ENCODE data around the gene ZSWIM5.
"Not testable (repeated sequence)": the region's sequence is repeated elsewhere in the genome, so short reads cannot be mapped to it uniquely, and the experiment has no call there.

DNA sequence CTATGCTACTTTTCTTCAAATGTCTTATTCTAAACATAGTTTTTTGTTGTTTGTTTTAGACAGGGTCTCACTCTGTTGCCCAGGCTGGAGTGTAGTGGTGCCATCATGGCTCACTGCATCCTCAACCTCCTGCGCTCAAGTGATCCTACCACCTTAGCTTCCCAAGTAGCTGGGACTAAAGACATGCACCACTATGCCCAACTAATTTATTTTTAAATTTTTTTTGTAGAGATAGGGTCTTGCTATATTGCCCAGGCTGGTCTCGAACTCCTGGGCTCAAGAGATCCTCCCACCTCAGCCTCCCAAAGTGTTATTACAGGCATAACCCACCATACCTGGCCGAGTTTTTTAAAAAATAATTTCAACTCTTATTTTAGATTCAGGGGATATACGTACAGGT, 143.9 kb downstream of the ZSWIM5 start:
- TF ChIP-seq, protein P1, sequence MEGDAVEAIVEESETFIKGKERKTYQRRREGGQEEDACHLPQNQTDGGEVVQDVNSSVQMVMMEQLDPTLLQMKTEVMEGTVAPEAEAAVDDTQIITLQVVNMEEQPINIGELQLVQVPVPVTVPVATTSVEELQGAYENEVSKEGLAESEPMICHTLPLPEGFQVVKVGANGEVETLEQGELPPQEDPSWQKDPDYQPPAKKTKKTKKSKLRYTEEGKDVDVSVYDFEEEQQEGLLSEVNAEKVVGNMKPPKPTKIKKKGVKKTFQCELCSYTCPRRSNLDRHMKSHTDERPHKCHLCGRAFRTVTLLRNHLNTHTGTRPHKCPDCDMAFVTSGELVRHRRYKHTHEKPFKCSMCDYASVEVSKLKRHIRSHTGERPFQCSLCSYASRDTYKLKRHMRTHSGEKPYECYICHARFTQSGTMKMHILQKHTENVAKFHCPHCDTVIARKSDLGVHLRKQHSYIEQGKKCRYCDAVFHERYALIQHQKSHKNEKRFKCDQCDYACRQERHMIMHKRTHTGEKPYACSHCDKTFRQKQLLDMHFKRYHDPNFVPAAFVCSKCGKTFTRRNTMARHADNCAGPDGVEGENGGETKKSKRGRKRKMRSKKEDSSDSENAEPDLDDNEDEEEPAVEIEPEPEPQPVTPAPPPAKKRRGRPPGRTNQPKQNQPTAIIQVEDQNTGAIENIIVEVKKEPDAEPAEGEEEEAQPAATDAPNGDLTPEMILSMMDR (IDR thresholded peaks at IDR 0.05) = not testable (repeated sequence)
- TF ChIP-seq, protein P2, sequence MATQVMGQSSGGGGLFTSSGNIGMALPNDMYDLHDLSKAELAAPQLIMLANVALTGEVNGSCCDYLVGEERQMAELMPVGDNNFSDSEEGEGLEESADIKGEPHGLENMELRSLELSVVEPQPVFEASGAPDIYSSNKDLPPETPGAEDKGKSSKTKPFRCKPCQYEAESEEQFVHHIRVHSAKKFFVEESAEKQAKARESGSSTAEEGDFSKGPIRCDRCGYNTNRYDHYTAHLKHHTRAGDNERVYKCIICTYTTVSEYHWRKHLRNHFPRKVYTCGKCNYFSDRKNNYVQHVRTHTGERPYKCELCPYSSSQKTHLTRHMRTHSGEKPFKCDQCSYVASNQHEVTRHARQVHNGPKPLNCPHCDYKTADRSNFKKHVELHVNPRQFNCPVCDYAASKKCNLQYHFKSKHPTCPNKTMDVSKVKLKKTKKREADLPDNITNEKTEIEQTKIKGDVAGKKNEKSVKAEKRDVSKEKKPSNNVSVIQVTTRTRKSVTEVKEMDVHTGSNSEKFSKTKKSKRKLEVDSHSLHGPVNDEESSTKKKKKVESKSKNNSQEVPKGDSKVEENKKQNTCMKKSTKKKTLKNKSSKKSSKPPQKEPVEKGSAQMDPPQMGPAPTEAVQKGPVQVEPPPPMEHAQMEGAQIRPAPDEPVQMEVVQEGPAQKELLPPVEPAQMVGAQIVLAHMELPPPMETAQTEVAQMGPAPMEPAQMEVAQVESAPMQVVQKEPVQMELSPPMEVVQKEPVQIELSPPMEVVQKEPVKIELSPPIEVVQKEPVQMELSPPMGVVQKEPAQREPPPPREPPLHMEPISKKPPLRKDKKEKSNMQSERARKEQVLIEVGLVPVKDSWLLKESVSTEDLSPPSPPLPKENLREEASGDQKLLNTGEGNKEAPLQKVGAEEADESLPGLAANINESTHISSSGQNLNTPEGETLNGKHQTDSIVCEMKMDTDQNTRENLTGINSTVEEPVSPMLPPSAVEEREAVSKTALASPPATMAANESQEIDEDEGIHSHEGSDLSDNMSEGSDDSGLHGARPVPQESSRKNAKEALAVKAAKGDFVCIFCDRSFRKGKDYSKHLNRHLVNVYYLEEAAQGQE (IDR thresholded peaks at IDR 0.05; ENCODE audit: insufficient read depth in 1 of 2, low read depth in 2 of 2, low read length in 1 of 2) = not testable (repeated sequence)
- TF ChIP-seq POLR2AphosphoS5 (IDR thresholded peaks at IDR 0.05; ENCODE audit: low read depth, low read length); SIN3A (IDR thresholded peaks at IDR 0.05; ENCODE audit: borderline replicate concordance, insufficient read depth, low read depth, low read length); TCF7L2 (IDR thresholded peaks at IDR 0.05; ENCODE audit: low read depth, low read length): not testable (repeated sequence)
